Measurements from ENCODE around the gene CAPN10.

The CAPN10 gene

GRCh38 chr2:240575101-240575965 lies 11.2 kb upstream of the CAPN10 start:
- no peak for DNase-seq

- DNase-seq, result no peak
These were observed 10.5 kb upstream of the CAPN10 start for GRCh38 chr2:240576036-240576435.

GRCh38 chr2:240576436-240577205 lies 9.9 kb upstream of the CAPN10 start:
- DNase-seq, result no peak

- no peak for DNase-seq
These were observed 9.0 kb upstream of the CAPN10 start for GRCh38 chr2:240577281-240578109.

- DNase-seq, result no peak
These were observed 8.5 kb upstream of the CAPN10 start for GRCh38 chr2:240578110-240578450.

GRCh38 chr2:240578488-240578887 lies 8.0 kb upstream of the CAPN10 start:
- no peak for DNase-seq

- no peak for DNase-seq
These were observed 7.3 kb upstream of the CAPN10 start for GRCh38 chr2:240579071-240579762.

GRCh38 chr2:240579771-240580614 lies 6.5 kb upstream of the CAPN10 start:
- DNase-seq, result no peak

GRCh38 chr2:240581811-240582210 lies 4.7 kb upstream of the CAPN10 start:
- DNase-seq, result no peak

GRCh38 chr2:240582781-240583180 lies 3.8 kb upstream of the CAPN10 start:
- DNase-seq, result no peak

- no peak for DNase-seq
These were observed 2.8 kb upstream of the CAPN10 start for GRCh38 chr2:240583774-240584173.

- DNase-seq, result no peak
These were observed 2.0 kb upstream of the CAPN10 start for GRCh38 chr2:240584486-240585031.

- DNase-seq, result no peak
These were observed 1.4 kb upstream of the CAPN10 start for GRCh38 chr2:240585101-240585500.

GRCh38 chr2:240585681-240586197 lies 795 bp upstream of the CAPN10 start:
- DNase-seq, result no peak

GRCh38 chr2:240586919-240587800 lies 626 bp downstream of the CAPN10 start:
- DNase-seq, result peak; percentile 46

- no peak for DNase-seq
These were observed 1.6 kb downstream of the CAPN10 start for GRCh38 chr2:240588006-240588655.

- DNase-seq, result no peak
These were observed 2.1 kb downstream of the CAPN10 start for GRCh38 chr2:240588669-240589068.

GRCh38 chr2:240589375-240589774 lies 2.8 kb downstream of the CAPN10 start:
- no peak for DNase-seq

GRCh38 chr2:240589850-240590525 lies 3.5 kb downstream of the CAPN10 start:
- no peak for DNase-seq

Data from NCI-H774 (cell line).